Parathyroid adenoma (tissue), 2 donors: ENCODE measurements around the gene GALNT4.

ENCODE experiments used
- H2AFZ ChIP-seq: fragments of 300-600 bp; sonication (generic); one replicate; pipeline ENCODE4 v1.7.0; 2017; ENCODE audit warnings: antibody characterized with exemption, mild to moderate bottlenecking
- H3K27ac ChIP-seq: fragments of 300-600 bp; sonication (generic); one replicate; pipeline ENCODE4 v1.7.0; 2017
- H3K27me3 ChIP-seq: fragments of 300-600 bp; sonication (generic); one replicate; pipeline ENCODE4 v1.7.0; 2017; ENCODE audit warnings: low read length; ENCODE audit not compliant: control insufficient read depth, insufficient read depth
- H3K36me3 ChIP-seq: fragments of 300-600 bp; sonication (generic); one replicate; pipeline ENCODE4 v1.7.0; 2017; ENCODE audit warnings: low read length; ENCODE audit not compliant: control insufficient read depth, insufficient read depth
- H3K4me1 ChIP-seq: fragments of 300-600 bp; sonication (generic); one replicate; pipeline ENCODE4 v1.7.0; 2017; ENCODE audit warnings: control low read depth
- H3K4me2 ChIP-seq: fragments of 300-600 bp; sonication (generic); one replicate; pipeline ENCODE4 v1.7.0; 2017; ENCODE audit warnings: low read length
- H3K4me3 ChIP-seq: fragments of 300-600 bp; sonication (generic); one replicate; pipeline ENCODE4 v1.7.0; 2017; ENCODE audit warnings: low read depth, low read length
- H3K79me2 ChIP-seq: fragments of 300-600 bp; sonication (generic); one replicate; pipeline ENCODE4 v1.7.0; 2017; ENCODE audit warnings: control low read depth
- H3K9ac ChIP-seq: fragments of 300-600 bp; sonication (generic); one replicate; pipeline ENCODE4 v1.7.0; 2017; ENCODE audit warnings: mild to moderate bottlenecking
- H3K9me3 ChIP-seq: fragments of 300-600 bp; sonication (generic); one replicate; pipeline ENCODE4 v1.7.0; 2017; ENCODE audit warnings: low read length; ENCODE audit not compliant: control insufficient read depth
- TF ChIP-seq, protein P1 (sequence below): fragments of 300-600 bp; sonication (generic); IDR thresholded peaks from one replicate; pipeline ENCODE4 v1.7.0; 2017; ENCODE audit warnings: antibody characterized with exemption, mild to moderate bottlenecking
- donor health status: primary hyperparathyroidism.

GALNT4 gene

DNA sequence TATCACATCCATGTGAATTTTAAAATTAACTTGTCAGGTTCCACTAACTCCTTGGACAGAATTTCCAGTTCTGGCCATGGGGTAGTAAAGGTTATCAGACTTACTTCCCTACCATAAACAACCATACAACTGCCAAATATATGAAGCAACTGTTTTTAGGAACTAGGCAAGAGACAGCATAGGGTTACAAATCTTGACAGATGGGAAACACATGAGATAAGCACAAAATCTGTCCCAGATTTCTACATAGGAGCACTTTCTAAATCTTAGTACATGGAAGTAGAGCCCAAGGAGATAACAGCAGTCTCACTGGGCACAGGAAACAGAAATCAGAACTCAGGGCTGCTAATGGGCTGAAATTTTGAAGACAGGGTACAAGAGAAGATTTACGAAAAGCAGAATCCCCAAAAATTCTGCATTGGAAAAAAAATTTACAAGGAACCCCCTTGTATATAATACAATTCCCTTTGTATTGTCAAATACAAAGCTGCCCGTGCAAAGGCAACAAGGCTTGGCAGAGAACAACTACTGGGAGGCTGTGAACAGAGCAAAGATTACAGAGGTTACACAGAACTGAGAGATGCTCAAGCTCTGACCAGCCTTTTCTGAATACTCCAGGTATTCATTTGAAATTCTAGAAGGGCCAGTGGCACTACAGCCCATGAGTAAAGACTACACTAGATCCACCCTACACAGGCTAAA lies 43.2 kb downstream of the GALNT4 start:
- TF ChIP-seq, protein P1, sequence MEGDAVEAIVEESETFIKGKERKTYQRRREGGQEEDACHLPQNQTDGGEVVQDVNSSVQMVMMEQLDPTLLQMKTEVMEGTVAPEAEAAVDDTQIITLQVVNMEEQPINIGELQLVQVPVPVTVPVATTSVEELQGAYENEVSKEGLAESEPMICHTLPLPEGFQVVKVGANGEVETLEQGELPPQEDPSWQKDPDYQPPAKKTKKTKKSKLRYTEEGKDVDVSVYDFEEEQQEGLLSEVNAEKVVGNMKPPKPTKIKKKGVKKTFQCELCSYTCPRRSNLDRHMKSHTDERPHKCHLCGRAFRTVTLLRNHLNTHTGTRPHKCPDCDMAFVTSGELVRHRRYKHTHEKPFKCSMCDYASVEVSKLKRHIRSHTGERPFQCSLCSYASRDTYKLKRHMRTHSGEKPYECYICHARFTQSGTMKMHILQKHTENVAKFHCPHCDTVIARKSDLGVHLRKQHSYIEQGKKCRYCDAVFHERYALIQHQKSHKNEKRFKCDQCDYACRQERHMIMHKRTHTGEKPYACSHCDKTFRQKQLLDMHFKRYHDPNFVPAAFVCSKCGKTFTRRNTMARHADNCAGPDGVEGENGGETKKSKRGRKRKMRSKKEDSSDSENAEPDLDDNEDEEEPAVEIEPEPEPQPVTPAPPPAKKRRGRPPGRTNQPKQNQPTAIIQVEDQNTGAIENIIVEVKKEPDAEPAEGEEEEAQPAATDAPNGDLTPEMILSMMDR: no peak
- Histone ChIP-seq H3K4me3 (no peak overlapping the region), H3K27me3 (no peaks in the 10 kb centered on the region), H3K9ac (no peak overlapping the region), H3K27ac (no peak overlapping the region), H3K4me2 (no peak overlapping the region), H3K36me3 (no peaks in the 10 kb centered on the region), H2AFZ (no peak overlapping the region), H3K79me2 (no peaks in the 10 kb centered on the region), H3K9me3 (no peaks in the 10 kb centered on the region), H3K4me1 (no peaks in the 10 kb centered on the region)

DNA sequence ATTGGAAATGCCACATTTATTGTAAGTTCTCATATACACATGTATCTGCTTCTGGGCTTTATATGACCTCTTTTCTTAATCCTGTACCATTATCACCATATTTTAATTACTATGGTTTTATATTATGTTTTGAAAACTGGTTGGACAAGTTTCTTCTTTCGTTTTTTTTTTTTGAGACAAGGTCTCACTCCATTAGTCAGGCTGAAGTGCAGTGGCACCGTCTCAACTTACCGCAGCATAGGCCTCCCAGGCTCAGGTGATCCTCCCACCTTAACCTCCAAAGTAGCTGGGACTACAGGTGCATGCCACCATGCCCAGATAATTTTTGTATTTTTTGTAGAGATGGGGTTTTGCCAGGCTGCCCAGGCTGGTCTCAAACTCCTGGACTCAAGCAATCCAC lies 44.6 kb downstream of the GALNT4 start:
- Histone ChIP-seq H3K4me2 (no peak overlapping the region), H3K9ac (no peak overlapping the region), H3K27ac (no peak overlapping the region), H3K4me1 (no peaks in the 10 kb centered on the region), H3K27me3 (no peaks in the 10 kb centered on the region), H2AFZ (no peak overlapping the region), H3K9me3 (no peaks in the 10 kb centered on the region), H3K79me2 (no peaks in the 10 kb centered on the region), H3K4me3 (no peak overlapping the region), H3K36me3 (no peaks in the 10 kb centered on the region)
- TF ChIP-seq, protein P1: no peak

DNA sequence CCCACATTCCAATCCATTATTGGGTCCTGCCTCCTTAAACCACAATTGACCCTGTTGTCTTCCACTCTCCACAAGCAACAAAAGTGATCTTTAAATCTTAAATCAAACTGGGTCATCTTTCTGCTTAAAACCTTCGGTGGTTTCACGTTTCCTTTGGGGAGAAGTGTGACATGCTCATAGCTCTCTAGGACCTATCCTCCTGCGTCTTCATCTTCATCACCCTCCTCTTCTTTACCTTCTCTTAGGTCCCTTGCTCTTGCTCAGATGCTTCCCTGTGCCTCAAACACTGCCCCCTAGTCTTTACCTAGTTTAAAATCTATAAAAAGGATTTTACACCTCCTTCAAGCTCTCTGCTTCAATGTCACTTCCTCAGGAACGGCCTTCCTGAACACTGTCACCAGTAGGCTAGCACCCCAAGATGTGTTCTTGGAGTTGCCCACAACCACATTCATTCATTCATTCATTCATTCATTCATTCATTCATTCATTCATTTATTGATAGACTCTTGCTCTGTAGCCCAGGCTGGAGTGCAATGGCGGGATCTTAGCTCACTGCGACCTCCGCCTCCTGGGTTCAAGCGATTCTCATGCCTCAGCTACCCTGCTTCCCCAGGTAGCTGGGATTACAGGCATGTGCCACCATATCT lies 46.8 kb downstream of the GALNT4 start:
- H3K9me3 ChIP-seq: no peaks in the 10 kb centered on the region
- H3K27me3 ChIP-seq: no peaks in the 10 kb centered on the region
- H3K4me3 ChIP-seq: no peak overlapping the region
- TF ChIP-seq, protein P1: no peak
- no peak overlapping the region for H3K4me2 ChIP-seq
- no peak overlapping the region for H2AFZ ChIP-seq
- no peak overlapping the region for H3K9ac ChIP-seq
- no peaks in the 10 kb centered on the region for H3K79me2 ChIP-seq
- no peak overlapping the region for H3K27ac ChIP-seq
- H3K4me1 ChIP-seq: no peaks in the 10 kb centered on the region
- no peaks in the 10 kb centered on the region for H3K36me3 ChIP-seq

DNA sequence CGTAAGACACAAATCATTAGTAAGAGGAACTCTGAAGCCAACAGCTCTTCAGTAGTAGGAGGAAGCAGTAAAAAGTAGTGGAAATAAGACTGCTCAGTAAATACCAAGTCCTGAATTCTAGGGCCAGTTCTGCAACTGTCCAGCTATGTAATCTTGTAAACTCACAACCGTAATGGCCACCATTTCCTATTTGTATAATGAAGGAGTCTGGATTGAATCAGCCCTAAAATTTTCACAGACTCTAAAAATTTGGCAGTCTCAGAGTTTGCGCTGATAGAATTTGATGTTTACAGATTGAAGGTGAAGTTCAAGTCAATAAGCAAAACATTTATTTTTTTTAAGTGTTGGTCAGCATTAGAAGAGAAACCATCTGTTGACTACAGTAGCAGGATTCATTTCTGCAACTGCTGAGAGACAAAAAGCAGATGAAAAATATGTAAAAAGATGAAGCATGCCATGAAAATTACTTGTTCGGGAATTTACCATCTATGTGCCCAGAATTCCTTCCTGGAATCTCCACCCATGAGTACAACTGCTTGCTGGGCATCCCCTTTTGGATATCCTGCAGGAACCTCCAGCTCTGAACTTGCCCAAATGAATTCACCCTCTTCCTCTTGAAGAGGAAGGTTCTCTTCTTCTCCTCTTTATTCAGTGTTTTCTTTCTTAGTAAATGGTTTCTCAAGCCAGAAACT lies 47.5 kb downstream of the GALNT4 start:
- Histone ChIP-seq H3K79me2 (no peaks in the 10 kb centered on the region), H3K4me3 (no peak overlapping the region), H3K4me1 (no peaks in the 10 kb centered on the region), H3K9me3 (no peaks in the 10 kb centered on the region), H3K9ac (no peak overlapping the region), H3K36me3 (no peaks in the 10 kb centered on the region), H2AFZ (no peak overlapping the region), H3K27ac (no peak overlapping the region), H3K4me2 (no peak overlapping the region), H3K27me3 (no peaks in the 10 kb centered on the region)
- TF ChIP-seq, protein P1: no peak
